IPS-11a (cell line): ENCODE measurements around the gene LRATD1.

Experiments used
- H3K4me3 ChIP-seq: one replicate; pipeline ENCODE4 v1.5.1; 2013; ENCODE audit warnings: low read depth, low read length, control low read depth

The LRATD1 gene

DNA sequence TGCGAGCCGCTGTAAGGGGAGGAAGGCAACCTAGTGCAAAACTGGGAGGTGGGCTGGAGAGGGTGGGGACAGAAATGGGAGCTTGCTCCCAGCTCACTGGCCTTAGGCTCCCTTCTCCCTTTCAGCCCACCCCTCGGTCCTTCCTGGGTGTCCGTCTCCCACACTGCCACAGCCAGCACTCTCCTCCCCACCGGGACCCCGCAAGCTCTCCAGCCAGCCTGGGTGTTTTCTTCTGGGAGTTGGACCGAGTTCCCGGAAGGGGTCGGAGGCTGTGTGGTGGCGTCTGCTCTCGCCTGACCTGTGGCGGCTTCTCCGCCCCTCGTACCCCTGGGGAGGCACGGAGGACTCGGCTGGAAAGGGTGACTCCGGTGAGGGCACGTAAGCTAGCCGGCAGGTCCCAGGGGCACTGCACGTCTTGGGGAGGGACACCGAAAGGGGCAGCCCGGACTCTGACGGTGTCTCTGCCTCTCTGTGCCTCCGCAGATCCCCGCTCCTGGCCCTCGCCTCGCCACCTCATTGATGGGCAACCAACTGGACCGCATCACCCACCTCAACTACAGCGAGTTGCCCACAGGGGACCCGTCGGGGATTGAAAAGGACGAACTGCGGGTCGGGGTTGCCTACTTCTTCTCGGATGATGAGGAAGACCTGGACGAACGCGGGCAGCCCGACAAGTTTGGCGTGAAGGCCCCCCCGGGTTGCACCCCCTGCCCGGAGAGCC is 1.1 kb downstream of the LRATD1 start:
- peak overlapping the region; percentile 31 for H3K4me3 ChIP-seq

DNA sequence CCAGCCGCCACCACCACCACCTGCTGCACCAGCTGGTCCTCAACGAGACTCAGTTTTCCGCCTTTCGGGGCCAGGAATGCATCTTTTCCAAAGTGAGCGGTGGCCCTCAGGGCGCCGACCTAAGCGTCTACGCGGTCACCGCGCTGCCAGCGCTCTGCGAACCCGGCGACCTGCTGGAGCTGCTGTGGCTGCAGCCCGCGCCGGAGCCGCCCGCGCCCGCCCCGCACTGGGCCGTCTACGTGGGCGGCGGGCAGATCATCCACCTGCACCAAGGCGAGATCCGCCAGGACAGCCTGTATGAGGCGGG is 1.6 kb downstream of the LRATD1 start:
- peak overlapping the region; percentile 31 for H3K4me3 ChIP-seq

DNA sequence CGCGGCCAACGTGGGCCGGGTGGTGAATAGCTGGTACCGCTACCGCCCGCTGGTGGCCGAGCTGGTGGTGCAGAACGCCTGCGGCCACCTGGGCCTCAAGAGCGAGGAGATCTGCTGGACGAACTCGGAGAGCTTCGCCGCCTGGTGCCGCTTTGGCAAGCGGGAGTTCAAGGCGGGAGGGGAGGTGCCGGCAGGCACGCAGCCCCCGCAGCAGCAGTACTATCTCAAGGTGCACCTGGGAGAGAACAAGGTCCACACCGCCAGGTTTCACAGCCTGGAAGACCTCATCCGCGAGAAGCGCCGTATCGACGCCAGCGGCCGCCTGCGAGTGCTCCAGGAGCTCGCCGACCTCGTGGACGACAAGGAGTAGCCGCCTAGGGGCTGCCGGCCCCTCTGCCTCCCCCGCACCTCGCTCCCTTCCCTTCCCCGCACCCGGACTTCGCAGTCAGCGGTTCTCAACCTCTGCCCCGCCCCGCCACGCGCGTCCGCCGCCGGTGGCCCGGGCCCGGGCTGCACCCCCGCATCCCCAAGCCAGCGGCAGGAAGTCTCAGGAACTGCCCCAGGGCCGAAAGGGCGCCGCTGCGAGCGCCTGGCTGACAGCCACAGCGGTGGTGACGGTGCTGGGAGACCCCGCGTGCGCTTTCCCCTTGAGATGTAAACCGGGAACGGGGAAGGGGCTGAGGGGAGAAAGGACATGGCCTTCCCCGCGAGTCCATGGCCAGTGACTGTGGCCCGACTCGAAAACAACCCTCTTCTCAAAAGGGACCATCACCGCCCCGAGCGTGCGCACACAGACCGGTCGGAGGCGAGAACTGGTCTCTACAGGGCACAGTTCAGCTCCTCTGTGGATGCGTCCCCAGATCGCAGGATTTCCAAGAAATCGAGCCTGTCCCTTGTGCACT is 2.2 kb downstream of the LRATD1 start:
- H3K4me3 ChIP-seq = peak overlapping the region; percentile 31

DNA sequence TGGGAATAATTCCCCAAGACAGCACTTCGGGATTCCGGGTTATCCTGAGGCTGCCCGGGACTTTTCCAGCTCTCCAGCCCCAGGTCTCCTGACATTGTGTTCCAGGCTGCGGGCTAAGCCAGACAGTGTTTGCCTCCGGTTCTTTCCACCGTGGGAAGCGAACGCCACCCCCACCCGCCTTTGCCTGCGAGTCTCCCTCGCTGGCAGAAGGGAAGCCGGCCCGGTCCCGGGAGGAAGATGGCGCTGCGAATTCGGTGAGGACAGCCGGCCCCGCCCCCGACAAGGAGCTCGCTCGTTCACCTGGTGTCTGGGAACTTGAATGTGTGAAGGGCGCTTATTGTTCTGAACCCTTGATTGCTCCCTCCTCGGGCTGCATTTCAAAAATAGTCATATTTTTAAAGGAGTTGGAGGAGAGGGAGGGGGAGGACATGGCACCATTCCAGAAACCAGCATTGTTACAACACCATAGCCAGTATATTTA is 2.9 kb downstream of the LRATD1 start:
- H3K4me3 ChIP-seq = peak overlapping the region; percentile 31

DNA sequence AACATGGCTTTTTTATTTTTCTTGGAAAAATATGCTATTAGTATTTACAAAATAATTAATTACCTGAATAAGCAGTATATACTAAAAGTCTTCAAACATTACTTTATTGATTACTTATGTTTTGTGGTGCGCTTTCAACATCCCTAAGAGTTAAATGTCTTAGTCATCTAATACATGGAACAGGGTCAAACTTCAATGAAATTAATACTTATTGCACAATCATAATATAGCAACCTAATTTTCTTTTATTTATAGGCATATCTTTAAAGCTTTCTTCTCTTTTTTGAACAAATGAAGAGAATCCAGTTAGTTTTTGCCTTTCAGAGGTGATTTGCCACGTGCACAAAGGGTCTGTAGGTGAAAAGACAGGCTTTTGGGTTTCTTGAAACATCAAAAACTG is 6.0 kb downstream of the LRATD1 start:
- H3K4me3 ChIP-seq = no peak overlapping the region

DNA sequence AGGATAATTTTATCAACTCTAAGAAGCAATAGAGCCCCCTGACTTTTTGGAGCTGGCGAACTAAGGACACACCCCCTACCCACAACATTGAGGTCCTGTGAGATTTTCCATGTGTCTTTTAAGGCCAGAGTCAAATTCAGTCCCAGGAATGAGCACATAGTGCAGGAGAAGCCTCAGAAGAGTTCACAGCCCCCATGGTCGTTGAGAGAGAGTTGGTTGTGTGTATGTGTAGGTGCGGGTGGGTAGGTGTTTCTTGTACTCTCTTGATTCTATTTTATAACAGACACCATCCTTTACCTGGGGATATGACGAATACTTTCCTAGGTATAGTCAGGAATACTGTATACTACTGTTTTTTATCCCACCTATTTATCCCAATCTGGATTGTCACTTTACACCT is 8.6 kb downstream of the LRATD1 start:
- H3K4me3 ChIP-seq = no peak overlapping the region

DNA sequence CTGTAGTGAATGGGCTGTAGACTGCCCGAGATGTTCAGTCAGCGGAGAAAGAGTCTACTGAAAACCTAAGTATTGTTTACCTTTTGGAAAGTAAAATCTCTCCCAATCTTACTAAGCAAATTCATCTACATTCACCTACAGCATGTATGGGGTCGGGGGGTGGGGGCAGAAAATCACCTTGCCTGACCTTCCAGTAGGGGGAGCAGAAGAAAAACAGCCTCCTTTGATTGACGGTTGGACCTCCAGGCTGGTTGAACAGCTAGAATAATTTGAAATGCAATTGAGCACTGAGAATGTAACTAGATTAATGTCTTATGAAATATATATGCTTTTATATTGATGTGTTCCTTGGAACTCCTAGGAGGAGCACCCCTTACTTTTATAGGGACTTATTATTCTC is 10.0 kb downstream of the LRATD1 start:
- H3K4me3 ChIP-seq = no peak overlapping the region

DNA sequence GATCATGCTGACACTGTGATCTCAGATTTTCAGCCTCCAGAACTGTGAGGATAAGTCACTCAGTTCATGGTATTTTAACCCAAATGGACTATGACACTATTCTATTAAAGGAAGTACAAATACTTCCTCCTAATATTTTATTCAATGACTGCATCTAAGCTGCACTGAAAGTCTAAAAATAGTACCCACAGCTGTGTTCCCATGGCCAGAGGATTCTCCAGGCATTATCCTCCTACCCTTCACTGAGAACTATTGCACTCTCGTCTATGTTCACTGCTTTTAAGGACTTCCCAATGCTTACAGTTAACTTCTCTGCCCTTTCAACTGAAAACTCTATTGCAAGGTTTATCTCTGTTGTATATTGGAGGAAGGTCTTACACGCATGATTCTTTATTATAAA is 15.2 kb downstream of the LRATD1 start:
- no peak overlapping the region for H3K4me3 ChIP-seq

DNA sequence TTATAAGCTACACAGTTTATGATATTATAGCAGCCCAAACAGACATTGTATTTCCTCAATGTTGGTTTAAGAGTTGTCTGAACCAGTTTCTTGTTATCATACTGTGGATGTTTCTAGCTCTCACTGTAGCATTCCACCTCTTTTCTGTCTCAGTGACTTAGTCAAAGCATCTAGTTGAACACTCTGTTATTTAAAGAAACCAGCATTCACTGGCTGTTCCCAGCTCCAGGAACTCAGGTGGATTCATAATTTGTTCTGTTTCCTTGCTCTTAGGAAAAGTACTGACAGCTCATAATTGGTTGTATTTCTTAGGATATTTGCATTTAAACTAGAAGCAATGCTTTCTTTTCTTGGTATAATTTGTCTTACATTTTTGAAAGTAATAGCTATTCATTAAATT is 17.5 kb downstream of the LRATD1 start:
- no peak overlapping the region for H3K4me3 ChIP-seq

DNA sequence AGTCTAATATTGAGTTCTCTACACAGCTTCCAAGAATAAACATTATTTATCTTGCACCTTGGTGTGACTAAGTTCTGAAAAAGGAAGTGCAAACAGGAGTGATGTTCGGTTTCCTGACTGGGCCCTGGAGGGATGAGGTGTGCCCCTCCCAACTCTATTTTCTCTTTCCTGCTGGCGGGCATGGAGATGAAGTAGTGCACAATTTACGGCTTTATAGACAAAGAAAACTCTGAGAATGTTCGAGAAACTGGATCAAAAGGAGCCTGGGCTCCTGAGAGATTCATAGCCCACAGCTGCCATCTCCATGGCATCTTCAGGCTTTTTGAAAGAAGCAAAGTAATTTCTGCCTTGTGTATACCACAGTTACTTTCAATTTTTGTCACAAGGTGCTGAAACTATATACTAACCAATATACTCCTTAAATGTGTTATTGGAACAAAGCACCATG is 22.3 kb downstream of the LRATD1 start:
- no peak overlapping the region for H3K4me3 ChIP-seq

DNA sequence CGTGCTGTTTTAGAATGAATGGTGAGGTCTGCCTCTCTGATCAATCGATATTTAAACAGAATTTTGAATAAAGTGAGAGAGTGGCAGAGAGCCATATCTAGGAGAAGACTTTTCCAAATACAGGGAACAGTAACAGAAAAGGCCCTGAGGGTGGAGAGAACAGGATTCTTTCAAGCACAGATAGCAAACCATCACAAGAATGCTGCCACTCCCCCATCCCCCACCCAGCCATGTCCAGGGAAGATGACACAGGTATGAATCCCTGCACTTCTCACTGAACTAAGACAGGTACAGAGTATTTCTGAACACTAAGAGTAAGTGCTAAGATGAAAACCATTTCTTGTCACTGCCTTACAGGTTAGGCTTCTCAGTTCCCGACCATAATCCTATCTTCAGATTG is 23.6 kb downstream of the LRATD1 start:
- H3K4me3 ChIP-seq = no peak overlapping the region

DNA sequence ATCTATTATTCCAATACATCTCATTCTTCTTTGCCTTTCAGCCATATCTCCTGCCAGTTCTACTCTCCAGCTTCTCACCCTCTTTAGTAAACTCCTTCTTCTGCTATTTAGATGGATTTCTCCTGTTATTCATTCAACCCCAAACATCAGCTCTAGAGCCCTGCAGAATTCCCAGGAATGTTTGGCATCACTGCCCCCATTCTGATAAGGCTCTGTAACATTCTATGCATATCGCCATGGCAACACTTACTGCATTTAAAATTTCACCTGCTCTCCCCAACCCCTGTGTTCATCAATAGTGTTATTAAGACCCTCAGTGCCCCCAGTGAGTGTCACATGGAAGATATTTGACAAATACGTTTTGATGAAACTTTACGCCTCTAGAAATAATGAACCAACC is 28.6 kb downstream of the LRATD1 start:
- no peak overlapping the region for H3K4me3 ChIP-seq

DNA sequence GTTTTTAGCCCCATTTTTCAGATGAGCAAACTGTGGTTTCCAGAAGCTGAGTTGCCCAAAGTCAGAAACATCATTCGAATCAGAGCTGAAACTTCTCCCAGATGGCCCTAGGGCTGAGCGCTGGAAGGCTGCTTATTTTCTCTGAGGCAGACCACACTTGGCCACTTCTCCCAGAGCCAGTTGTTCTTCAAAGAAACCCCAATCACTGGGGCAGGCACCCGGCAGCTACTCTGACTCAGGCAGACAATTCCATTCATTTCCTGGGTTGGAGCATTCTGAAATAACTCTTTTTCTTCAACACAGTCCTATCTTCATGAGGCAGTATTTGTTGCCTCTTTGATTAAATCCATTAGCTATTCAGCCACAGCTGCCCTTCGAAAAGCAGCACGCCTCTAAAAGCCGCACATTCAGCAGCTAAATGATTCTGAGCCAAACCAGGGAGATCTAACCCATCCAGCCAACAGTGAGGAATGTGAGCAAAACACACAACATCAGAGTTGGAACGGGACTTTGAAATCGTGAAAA is 40.9 kb downstream of the LRATD1 start:
- H3K4me3 ChIP-seq = no peak overlapping the region

DNA sequence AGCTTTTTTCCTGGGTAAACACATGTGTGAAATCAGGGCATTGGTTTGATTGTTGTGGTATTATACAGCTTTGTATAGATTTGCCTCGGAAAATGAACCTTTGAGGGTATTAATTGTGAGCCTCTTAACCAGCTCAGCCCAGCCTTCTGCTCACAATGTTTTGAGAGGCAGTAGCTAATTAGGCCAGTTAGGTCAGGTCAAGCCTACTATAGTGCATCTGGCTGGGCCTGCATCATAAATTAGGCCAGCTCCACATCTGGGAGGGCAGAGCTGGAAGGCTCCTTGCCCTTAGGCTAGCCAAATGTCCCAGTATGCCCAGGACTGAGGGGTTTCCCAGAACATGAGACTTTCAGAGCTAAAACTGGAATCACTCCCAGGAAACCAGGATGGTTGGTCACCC is 43.0 kb downstream of the LRATD1 start:
- H3K4me3 ChIP-seq = no peak overlapping the region

DNA sequence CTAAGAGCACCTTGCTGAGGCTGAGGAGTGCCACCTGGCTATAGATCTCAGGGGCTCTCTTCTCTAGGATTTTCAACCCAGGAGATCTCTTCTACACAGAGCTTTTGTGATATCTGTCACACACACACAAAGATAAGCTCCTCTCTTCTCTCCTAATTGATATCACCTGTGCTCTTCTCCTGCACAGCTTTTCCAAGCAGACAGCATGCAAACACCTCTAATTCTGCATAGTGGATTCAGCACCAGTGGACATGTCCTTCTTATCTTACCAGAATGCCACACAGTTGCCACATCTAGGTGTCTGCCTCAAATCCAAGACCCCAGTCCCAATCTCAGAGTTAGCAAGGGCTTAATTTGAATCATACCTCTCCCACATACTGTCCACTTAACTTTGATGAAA is 43.9 kb downstream of the LRATD1 start:
- H3K4me3 ChIP-seq = no peak overlapping the region

DNA sequence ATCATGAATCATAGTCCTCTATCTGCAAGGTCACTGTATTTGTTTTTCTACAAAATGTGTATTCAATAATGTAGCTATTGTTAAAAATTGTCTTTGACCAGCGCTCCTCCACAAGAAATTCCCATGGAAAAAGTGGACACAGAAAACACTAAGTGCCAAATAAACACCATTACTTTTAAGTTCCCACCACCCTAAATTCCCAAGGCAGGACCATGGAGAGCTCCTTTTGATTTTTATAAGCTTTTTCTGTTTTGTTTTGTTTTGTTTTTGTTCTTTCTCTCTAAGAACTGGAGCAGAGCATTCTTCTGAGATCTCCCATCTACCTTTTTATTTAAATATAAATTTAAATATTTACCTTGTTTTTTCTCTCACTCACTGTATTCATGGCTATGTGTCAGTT is 44.5 kb downstream of the LRATD1 start:
- no peak overlapping the region for H3K4me3 ChIP-seq

DNA sequence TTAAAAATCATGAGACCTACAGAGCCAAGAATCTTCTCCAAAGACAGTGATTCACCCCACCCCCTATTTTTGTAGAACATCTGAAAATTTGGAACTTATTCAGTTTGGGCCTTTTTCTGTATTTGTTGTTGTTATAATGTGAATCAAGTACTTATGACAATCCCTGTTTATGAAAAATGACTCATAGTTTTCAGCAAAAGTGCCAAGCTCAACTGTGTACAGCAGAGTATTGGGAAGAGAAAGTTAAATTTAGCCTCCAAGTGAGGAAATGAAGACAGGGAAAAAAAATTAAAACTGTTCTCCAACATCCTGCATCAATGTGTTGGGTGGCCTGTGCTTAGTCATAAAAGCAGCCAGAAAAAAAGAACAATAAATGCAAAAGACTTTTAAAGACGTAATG is 46.2 kb downstream of the LRATD1 start:
- no peak overlapping the region for H3K4me3 ChIP-seq

DNA sequence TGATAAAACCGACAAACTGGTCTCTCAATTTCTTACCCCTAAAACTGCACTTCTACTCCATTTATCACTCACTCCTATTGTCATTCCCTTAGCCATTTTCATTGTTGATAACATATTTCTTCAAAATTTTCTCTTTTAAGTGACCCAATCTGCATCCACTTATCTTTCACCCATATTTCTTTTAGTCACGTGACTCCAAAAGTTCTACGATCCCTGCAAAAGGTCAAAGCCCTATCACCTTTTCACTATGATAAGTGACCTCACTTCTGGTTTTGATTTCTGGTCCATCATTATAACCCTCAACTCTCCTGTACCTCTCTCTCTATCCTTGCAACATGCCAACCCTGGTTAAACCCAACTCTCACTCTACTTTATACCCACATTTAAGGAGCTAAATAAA is 49.1 kb downstream of the LRATD1 start:
- H3K4me3 ChIP-seq = no peak overlapping the region
